Heart right ventricle (tissue), 16 donors: ENCODE data around the gene SETD2. TPM values are rescaled to one million over a fixed set of nuclear protein-coding genes. Genes with fewer than 3 reads are reported as not detected.
"Not testable (repeated sequence)": the region's sequence is repeated elsewhere in the genome, so short reads cannot be mapped to it uniquely, and the experiment has no call there.

Experiments used
- ATAC-seq, 8 donors: fragments of 200-7000 bp; cut with Tn5 transposase; one replicate each; pipeline ENCODE4 v1.9.1; 2020; ENCODE audit warnings: mild to moderate bottlenecking in 8 of 8, moderate library complexity in 8 of 8, moderate number of reproducible peaks in 1 of 8
- DNase-seq, 2 donors: peaks; one replicate each; pipeline ENCODE4 v3.0.0-alpha.2; 2020
- H3K27ac ChIP-seq, 10 donors: fragments of 200-600 bp; sonication (generic) in 2 of 10; one replicate each; pipeline versions ENCODE4 v1.5.0 to v1.8.0; 2020 to 2022; ENCODE audit warnings: mild to moderate bottlenecking in 3 of 10
- H3K27me3 ChIP-seq, 7 donors: fragments of 200-600 bp; one replicate each; pipeline ENCODE4 v1.8.0; 2021 to 2022; ENCODE audit warnings: mild to moderate bottlenecking in 2 of 7
- H3K36me3 ChIP-seq, 9 donors: fragments of 200-600 bp; sonication (generic) in 1 of 9; one replicate each; pipeline versions ENCODE4 v1.5.0 to v1.8.0; 2020 to 2022; ENCODE audit warnings: mild to moderate bottlenecking in 2 of 9
- H3K4me1 ChIP-seq, 9 donors: fragments of 200-600 bp; sonication (generic) in 1 of 9; one replicate each; pipeline versions ENCODE4 v1.5.0 to v1.8.0; 2020 to 2022; ENCODE audit warnings: mild to moderate bottlenecking in 4 of 9
- H3K4me3 ChIP-seq, 10 donors: fragments of 200-600 bp; sonication (generic) in 2 of 10; one replicate each; pipeline versions ENCODE4 v1.5.0 to v1.8.0; 2020 to 2022; ENCODE audit warnings: mild to moderate bottlenecking in 7 of 10, moderate library complexity in 2 of 10
- H3K9me3 ChIP-seq, 11 donors: fragments of 200-600 bp in 10 of 11; sonication (generic) in 2 of 11; one replicate each; pipeline versions ENCODE4 v1.5.0 to v1.8.0; 2013 to 2022; ENCODE audit warnings: mild to moderate bottlenecking in 2 of 11, control low read depth in 1 of 11, moderate library complexity in 1 of 11
- WGBS, 2 donors: extraction: QIAGEN DNeasy Blood & Tissue Kit; methylation state at CpG; one replicate each; pipeline ENCODE4 v1.1.7; 2013; ENCODE audit warnings: inconsistent platforms in 1 of 2; 5-methylcytosine and 5-hydroxymethylcytosine counted together
- intact Hi-C, 10 donors: fragments of 100-400 bp; cut with DNase I; formaldehyde crosslinking; loops; one replicate each; pipeline versions ENCODE4 v1.11.1 to v1.14.2; 2022
- polyA plus RNA-seq, 2 donors: library from polyadenylated mRNA; stranded (reverse); fragments of 200-250 nt; gene quantifications; one replicate each; pipeline ENCODE4 v1.2.3, GENCODE V29; 2013
- total RNA-seq, 10 donors: library from RNA; stranded (reverse); fragmentation: NEBNext Ultra II Directional in 3 of 10; extraction: Animal tissue kit (Norgen Biotek cat#: 25700) in 3 of 10; gene quantifications; one replicate each; pipeline versions ENCODE4 v1.2.1 to v1.2.4, GENCODE V29; 2021 to 2023
- TF ChIP-seq, protein P1 (sequence below), 9 donors: fragments of 200-600 bp; sonication (generic) in 2 of 9; IDR thresholded peaks; one replicate each; pipeline versions ENCODE4 v1.5.0 to v1.8.0; 2021 to 2022; ENCODE audit warnings: antibody characterized with exemption in 9 of 9, mild to moderate bottlenecking in 5 of 9, moderate library complexity in 1 of 9
- donor health status: Arrhythmogenic right ventricular cardiomyopathy.
- donor health status: ischemic (EF 13 %, LVEDD 7.1; RV severe dilation, severe dysfunction).
- donor health status: healthy with polysubstance abuse.
- donor health status: DM: no; HTN: yes; CAD: no.
- donor health status: DM: no; HTN: no; CAD: no.
- donor health status: ischemic (EF 25% LVEDD 6.9; RV normal size, moderate dysfunction).
- donor health status: ischemic (EF 25% LVEDD 5.7; RV mildly dilated, moderate dysfunction).
- donor health status: healthy.
- donor health status: DM: yes; HTN: yes; CAD: no.
- donor health status: Ischemic cardiomyopathy.
- donor health status: ischemic (EF 35%, LVEDD 5.7; RV mildly dilated, moderate dysfunction).
- donor health status: nonischemic (EF 11% LVEDD 7.7; RV severe dilation, severe dysfunction).
- donor health status: DM: yes; HTN: yes; CAD: no.
- donor health status: PGD.
- donor health status: ischemic (EF 29% LVEDD 5.4; RV normal size, mild dysfunction).
- donor health status: nonischemic (EF 23%, LVEDD 6.1; RV moderate dilation, normal function).

SETD2 gene
- total and polyA plus RNA-seq, 12 donors = 8.6 to 34.4 (median 30.0) TPM

- no peaks in the 10 kb centered on the region for H3K27me3 ChIP-seq
- peaks cover 0 to 12% (median 0%) of the 10 kb centered on the region in 9 donors for H3K4me1 ChIP-seq
- no peak overlapping the region for H3K27ac ChIP-seq
- H3K4me3 ChIP-seq = no peak overlapping the region
- peaks cover 0 to 98% (median 1%) of the 10 kb centered on the region in 9 donors for H3K36me3 ChIP-seq
- TF ChIP-seq, protein P1, sequence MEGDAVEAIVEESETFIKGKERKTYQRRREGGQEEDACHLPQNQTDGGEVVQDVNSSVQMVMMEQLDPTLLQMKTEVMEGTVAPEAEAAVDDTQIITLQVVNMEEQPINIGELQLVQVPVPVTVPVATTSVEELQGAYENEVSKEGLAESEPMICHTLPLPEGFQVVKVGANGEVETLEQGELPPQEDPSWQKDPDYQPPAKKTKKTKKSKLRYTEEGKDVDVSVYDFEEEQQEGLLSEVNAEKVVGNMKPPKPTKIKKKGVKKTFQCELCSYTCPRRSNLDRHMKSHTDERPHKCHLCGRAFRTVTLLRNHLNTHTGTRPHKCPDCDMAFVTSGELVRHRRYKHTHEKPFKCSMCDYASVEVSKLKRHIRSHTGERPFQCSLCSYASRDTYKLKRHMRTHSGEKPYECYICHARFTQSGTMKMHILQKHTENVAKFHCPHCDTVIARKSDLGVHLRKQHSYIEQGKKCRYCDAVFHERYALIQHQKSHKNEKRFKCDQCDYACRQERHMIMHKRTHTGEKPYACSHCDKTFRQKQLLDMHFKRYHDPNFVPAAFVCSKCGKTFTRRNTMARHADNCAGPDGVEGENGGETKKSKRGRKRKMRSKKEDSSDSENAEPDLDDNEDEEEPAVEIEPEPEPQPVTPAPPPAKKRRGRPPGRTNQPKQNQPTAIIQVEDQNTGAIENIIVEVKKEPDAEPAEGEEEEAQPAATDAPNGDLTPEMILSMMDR (IDR thresholded peaks at IDR 0.05) = no peak
- H3K9me3 ChIP-seq = no peaks in the 10 kb centered on the region
- WGBS, 2 donors = 73 to 77% methylated on average over 2 of the region's 2 CpGs
- DNase-seq = no peak
- intact Hi-C loops = no loop called here
- ATAC-seq = no peak
Observed at GRCh38 chr3:47073685-47074084, 90.2 kb downstream of the SETD2 start.

DNA sequence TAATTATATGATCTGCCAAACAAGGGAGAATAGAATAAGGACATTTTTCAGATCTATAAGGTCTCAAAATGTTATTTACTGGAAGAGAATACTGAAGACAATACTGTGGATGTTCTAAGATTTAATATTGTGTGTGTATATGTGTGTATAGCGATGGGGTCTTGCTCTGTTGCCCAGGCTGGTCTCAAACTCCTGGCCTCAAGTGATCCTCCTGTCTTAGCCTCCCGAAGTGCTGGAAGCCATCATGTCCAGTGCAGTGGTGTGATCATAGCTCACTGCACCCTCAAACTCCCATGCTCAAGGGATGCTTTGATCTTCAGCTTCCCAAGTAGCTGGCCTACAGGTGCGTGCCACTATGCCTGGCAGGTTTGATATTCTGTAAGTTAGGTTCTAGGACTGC is 93.1 kb downstream of the SETD2 start:
- Histone ChIP-seq H3K4me1 (peaks cover 0 to 9% (median 0%) of the 10 kb centered on the region in 9 donors), H3K27ac (no peak overlapping the region), H3K36me3 (peaks cover 0 to 94% (median 5%) of the 10 kb centered on the region in 9 donors), H3K4me3 (no peak overlapping the region), H3K27me3 (no peaks in the 10 kb centered on the region), H3K9me3 (no peaks in the 10 kb centered on the region)
- DNase-seq (no peak), ATAC-seq (no peak)
- intact Hi-C loops = no loop called here
- TF ChIP-seq, protein P1 (IDR thresholded peaks at IDR 0.05) = no peak
- 97 to 98% methylated on average over 3 of the region's 3 CpGs for whole genome bisulfite sequencing, 2 donors

DNA sequence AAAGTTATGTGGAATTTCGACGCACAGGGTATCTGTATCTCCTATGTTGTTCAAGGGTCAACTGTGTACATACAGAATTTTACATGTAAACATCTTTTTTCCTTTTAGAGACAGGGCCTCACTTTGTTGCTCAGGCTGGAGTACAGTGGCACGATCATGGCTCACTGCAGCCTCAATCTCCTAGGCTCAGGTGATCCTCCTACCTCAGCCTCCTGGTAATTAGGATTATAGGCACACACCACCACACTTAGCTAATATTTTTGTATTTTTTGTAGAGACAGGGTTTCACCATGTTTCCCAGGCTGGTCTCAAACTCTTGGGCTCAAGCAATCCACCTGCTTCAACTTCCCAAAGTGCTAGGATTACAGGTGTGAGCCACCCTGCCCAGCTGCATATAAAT is 97.7 kb downstream of the SETD2 start:
- not testable (repeated sequence) for H3K4me3 ChIP-seq, H3K9me3 ChIP-seq, H3K27me3 ChIP-seq, H3K27ac ChIP-seq, H3K4me1 ChIP-seq, ATAC-seq, DNase-seq
- 99% methylated on average over 3 of the region's 3 CpGs for WGBS, 2 donors
- peaks cover 0 to 89% (median 15%) of the 10 kb centered on the region in 9 donors for H3K36me3 ChIP-seq
- intact Hi-C loops = loop anchor here in 1 of 10 donors (10.0 kb wide), 1 partner anchor 1109 kb away; no protein-coding TSS in a partner anchor

DNA sequence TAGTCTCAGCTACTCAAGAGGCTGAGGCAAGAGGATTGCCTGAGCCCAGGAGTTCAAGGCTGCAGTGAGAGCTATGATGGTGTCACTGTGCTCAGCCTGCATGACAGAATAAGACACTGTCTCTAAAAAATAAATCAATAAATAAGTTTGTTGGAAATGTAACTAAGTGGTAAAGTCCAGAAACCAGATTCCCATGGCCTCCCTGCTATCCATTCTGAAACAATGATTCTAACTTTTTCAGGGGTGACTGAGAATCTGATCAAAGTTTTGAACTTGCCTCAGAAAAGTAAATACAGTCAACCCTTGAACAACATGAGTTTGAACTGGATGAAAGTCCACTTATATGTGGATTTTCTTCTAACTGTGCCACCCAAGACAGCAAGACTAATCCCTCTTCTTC is 98.2 kb downstream of the SETD2 start:
- H3K27ac ChIP-seq = no peak overlapping the region

GRCh38 chr3:47065058-47065457 is 98.9 kb downstream of the SETD2 start:
- ATAC-seq (no peak), DNase-seq (no peak)
- TF ChIP-seq, protein P1 (IDR thresholded peaks at IDR 0.05) = no peak
- no peak overlapping the region for H3K4me3 ChIP-seq
- intact Hi-C loops = loop anchor here in 1 of 10 donors (10.0 kb wide), 1 partner anchor 1110 kb away; no protein-coding TSS in a partner anchor
- no peaks in the 10 kb centered on the region for H3K27me3 ChIP-seq
- 90 to 92% methylated on average over 1 of the region's 1 CpG for WGBS, 2 donors
- H3K27ac ChIP-seq = no peak overlapping the region
- peaks cover 0 to 87% (median 15%) of the 10 kb centered on the region in 9 donors for H3K36me3 ChIP-seq
- H3K9me3 ChIP-seq = no peaks in the 10 kb centered on the region
- H3K4me1 ChIP-seq = no peaks in the 10 kb centered on the region

More for the DNA sequence above, 98.2 kb downstream of the SETD2 start:
- TF ChIP-seq, protein P1 (IDR thresholded peaks at IDR 0.05) = no peak
- no peak for DNase-seq
- no peak for ATAC-seq
- Histone ChIP-seq H3K4me1 (no peaks in the 10 kb centered on the region), H3K36me3 (peaks cover 0 to 89% (median 15%) of the 10 kb centered on the region in 9 donors), H3K9me3 (no peaks in the 10 kb centered on the region), H3K4me3 (no peak overlapping the region), H3K27me3 (no peaks in the 10 kb centered on the region)
- intact Hi-C loops = loop anchor here in 1 of 10 donors (10.0 kb wide), 1 partner anchor 1109 kb away; no protein-coding TSS in a partner anchor
